GM12878 (cell line): ENCODE data around the gene AZGP1. TPM values are rescaled to one million over a fixed set of nuclear protein-coding genes. Genes with fewer than 3 reads are reported as not detected.

Experiments used
- ATAC-seq: fragments of 200-7000 bp; cut with Tn5 transposase; 3 replicates; pipeline ENCODE4 v1.9.1; 2020; ENCODE audit warnings: mild to moderate bottlenecking, moderate library complexity
- BruUV-seq: library from RNA; stranded (reverse); fragments of 400-500 nt; replicated peaks from 2 replicates; lab custom pipeline; 2021; lab: Mats Ljungman, UMichigan
- CTCF ChIA-PET: fragments of 300-600 bp; sonication (Branson Sonifier 250); formaldehyde crosslinking; extraction: SDS; loops from one replicate; lab custom pipeline; 2021; ENCODE audit warnings: inconsistent platforms; lab: Yijun Ruan, JAX
- POLR2A ChIA-PET: fragments of 350-600 bp; formaldehyde crosslinking; extraction: SDS; loops from one replicate; lab custom pipeline; 2021; ENCODE audit warnings: inconsistent platforms; lab: Charles Lee
- RAD21 ChIA-PET: fragments of 300-600 bp; sonication (Branson Sonifier 250); formaldehyde crosslinking; loops from one replicate; lab custom pipeline; 2023; ENCODE audit warnings: antibody characterized with exemption; ENCODE audit not compliant: unreplicated experiment; lab: Charles Lee
- SMC1A ChIA-PET: fragments of 300-600 bp; sonication (Branson Sonifier 250); formaldehyde crosslinking; loops from one replicate; lab custom pipeline; 2023; ENCODE audit not compliant: unreplicated experiment, uncharacterized antibody; lab: Charles Lee
- DNase-seq: peaks from one replicate; pipeline ENCODE4 v3.0.0-alpha.2; 2011; ENCODE audit warnings: low read depth, low spot score
- FAIRE-seq: peaks from 3 replicates; lab custom pipeline; 2011; peaks lifted over from hg19 to GRCh38; lab: Jason Lieb, UNC
- H2AFZ ChIP-seq: 2 replicates; pipeline ENCODE4 v1.6.0; 2011; ENCODE audit warnings: low read depth, low read length, control low read depth; ENCODE audit not compliant: control insufficient read depth
- H3K27ac ChIP-seq: 2 replicates; pipeline ENCODE4 v1.5.1; 2011; ENCODE audit warnings: control low read depth; ENCODE audit not compliant: control insufficient read depth, insufficient read depth
- H3K27me3 ChIP-seq, 2 experiments: replicated peaks in 1 of 2; 2 replicates each; pipeline versions ENCODE4 v1.6.0 to v1.6.1; 2011; ENCODE audit warnings: low read length in 1 of 2; ENCODE audit not compliant: control insufficient read depth in 2 of 2, insufficient read depth in 2 of 2
- H3K36me3 ChIP-seq, 2 experiments: 2 replicates each; pipeline ENCODE4 v1.5.1; 2011; ENCODE audit warnings: low read length in 1 of 2; ENCODE audit not compliant: control insufficient read depth in 2 of 2, insufficient read depth in 2 of 2
- H3K4me1 ChIP-seq: 2 replicates; pipeline ENCODE4 v1.6.1; 2011; ENCODE audit warnings: mild to moderate bottlenecking, low read length, moderate library complexity, mixed read lengths; ENCODE audit not compliant: control insufficient read depth, insufficient read depth
- H3K4me2 ChIP-seq: 2 replicates; pipeline ENCODE4 v1.6.0; 2011; ENCODE audit warnings: control low read depth; ENCODE audit not compliant: control insufficient read depth, insufficient read depth
- H3K4me3 ChIP-seq: fragments of 200-600 bp; sonication (generic); 2 replicates; pipeline ENCODE4 v1.5.1; 2016
- H3K79me2 ChIP-seq: 2 replicates; pipeline ENCODE4 v1.6.0; 2011; ENCODE audit warnings: low read length; ENCODE audit not compliant: control insufficient read depth, insufficient read depth
- H3K9ac ChIP-seq: 2 replicates; pipeline ENCODE4 v1.8.0; 2011; ENCODE audit warnings: low read length, control low read depth, mixed read lengths; ENCODE audit not compliant: control insufficient read depth, insufficient read depth
- H3K9me3 ChIP-seq: replicated peaks from 3 replicates; pipeline ENCODE4 v1.5.1; 2011; ENCODE audit warnings: mild to moderate bottlenecking, low read length; ENCODE audit not compliant: control insufficient read depth, insufficient read depth
- H4K20me1 ChIP-seq: 2 replicates; pipeline ENCODE4 v1.6.0; 2011; ENCODE audit not compliant: control insufficient read depth, insufficient read depth
- BHLHE40 ChIP-seq, 2 experiments: fragments of 450-650 bp in 1 of 2; IDR thresholded peaks; 2 replicates each; pipeline ENCODE4 v1.6.1; 2011 to 2017; ENCODE audit warnings: low read depth in 2 of 2, borderline replicate concordance in 1 of 2, improper control_type of control experiment in 1 of 2, low read length in 1 of 2, mild to moderate bottlenecking in 1 of 2
- EED ChIP-seq: sonication (generic); IDR thresholded peaks from 2 replicates; pipeline ENCODE4 v1.6.1; 2016; ENCODE audit warnings: antibody characterized with exemption, low read depth
- IRF4 ChIP-seq: IDR thresholded peaks from 2 replicates; pipeline ENCODE4 v1.6.1; 2011; ENCODE audit warnings: low read depth, low read length
- KAT2A ChIP-seq: conservative IDR thresholded peaks from 2 replicates; pipeline ENCODE4 v1.6.1; 2011; ENCODE audit warnings: low read depth, low read length; ENCODE audit not compliant: control insufficient read depth
- MYB ChIP-seq: fragments of 150-350 bp; IDR thresholded peaks from 2 replicates; pipeline ENCODE4 v1.6.1; 2014; ENCODE audit warnings: mild to moderate bottlenecking, low read depth, low read length, borderline replicate concordance
- NBN ChIP-seq: fragments of 450-650 bp; IDR thresholded peaks from 2 replicates; pipeline ENCODE4 v1.6.1; 2016
- NFXL1 ChIP-seq: fragments of 450-650 bp; IDR thresholded peaks from 2 replicates; pipeline ENCODE4 v1.6.1; 2017; ENCODE audit warnings: antibody characterized with exemption, mild to moderate bottlenecking, borderline replicate concordance
- NRF1 ChIP-seq: conservative IDR thresholded peaks from 2 replicates; pipeline ENCODE4 v1.6.1; 2011; ENCODE audit warnings: mild to moderate bottlenecking, low read depth, low read length, improper control_type of control experiment
- PKNOX1 ChIP-seq: fragments of 450-650 bp; IDR thresholded peaks from 2 replicates; pipeline ENCODE4 v1.6.1; 2016; ENCODE audit warnings: mild to moderate bottlenecking
- RAD51 ChIP-seq: fragments of 450-650 bp; IDR thresholded peaks from 2 replicates; pipeline ENCODE4 v1.6.1; 2016; ENCODE audit warnings: moderate library complexity, mild to moderate bottlenecking, inconsistent platforms
- SIX5 ChIP-seq: IDR thresholded peaks from 2 replicates; pipeline ENCODE4 v1.6.1; 2011; ENCODE audit warnings: mild to moderate bottlenecking, low read depth, low read length, moderate library complexity; ENCODE audit not compliant: severe bottlenecking
- SMC3 ChIP-seq: IDR thresholded peaks from 2 replicates; pipeline ENCODE4 v1.6.1; 2011; ENCODE audit warnings: low read length, improper control_type of control experiment, borderline replicate concordance
- USF1 ChIP-seq: IDR thresholded peaks from 2 replicates; pipeline ENCODE4 v1.6.1; 2011; ENCODE audit warnings: borderline replicate concordance, low read depth, mild to moderate bottlenecking, moderate library complexity, mixed read lengths, low read length; ENCODE audit not compliant: insufficient read depth; ENCODE audit errors: extremely low read length
- WGBS: methylation state at CpG from one replicate; pipeline ENCODE4 v1.1.6; 2016; ENCODE audit warnings: low lambda C conversion rate; ENCODE audit not compliant: insufficient replicate concordance, insufficient coverage; ENCODE audit errors: missing lambda C conversion rate; 5-methylcytosine and 5-hydroxymethylcytosine counted together
- in situ Hi-C: fragments of 300-500 bp; cut with MboI; formaldehyde crosslinking; loops from 9 replicates; pipeline ENCODE4 v1.14.3; 2018; ENCODE audit warnings: mixed read lengths
- intact Hi-C: fragments of 100-400 bp; cut with micrococcal nuclease; formaldehyde crosslinking; loops from one replicate; pipeline ENCODE4 v1.14.2; 2022; ENCODE audit not compliant: unreplicated experiment
- polyA plus RNA-seq, 11 experiments: library from polyadenylated mRNA; depleted of rRNA in 4 of 11; unstranded in 6 of 11; stranded (reverse) in 5 of 11; fragments of >200 nt; fragmentation: Nextera tagmentation in 4 of 11; fragmentation: Illumina TruSeq in 1 of 11; extraction: Ambion mirVana in 4 of 11; extraction: Trizol in 1 of 11; gene quantifications; 1 replicate in 1 of 11; 2 replicates in 10 of 11; pipeline versions ENCODE4 v1.2.1 to v1.2.3, GENCODE V29; 2011 to 2016; ENCODE audit warnings: inconsistent platforms in 2 of 11, missing spikeins in 2 of 11, low read depth in 1 of 11
- total RNA-seq, 4 experiments: library from RNA; depleted of rRNA in 3 of 4; stranded (reverse); fragments of >200 nt in 3 of 4; fragmentation: Illumina TruSeq in 1 of 4; extraction: Trizol in 1 of 4; gene quantifications; 2 replicates each; pipeline versions ENCODE4 v1.2.1 to v1.2.3, GENCODE V29; 2013 to 2021

The AZGP1 gene
- total and polyA plus RNA-seq, 10 of the 15 experiments (the other 5 are each of a cell fraction or from before 2014, with no cell fraction given), result 0.18 to 0.64 (median 0.29) TPM; not detected in 5

GRCh38 chr7:100021297-100021696 is 45.5 kb upstream of the AZGP1 start:
- peaks cover 9% of the 10 kb centered on the region for H3K4me1 ChIP-seq
- WGBS, result 92% methylated on average over 3 of the region's 3 CpGs
- H3K4me3 ChIP-seq, result no peak overlapping the region
- no peaks in the 10 kb centered on the region for H4K20me1 ChIP-seq
- CTCF ChIA-PET, result interaction anchor here (0.6 to 1.5 kb wide), 3 partner anchors 23 to 367 kb away, joined by 3 read pairs; no protein-coding TSS in a partner anchor
- in situ Hi-C loops (no loop called here), intact Hi-C loops (no loop called here)
- 0 out of 2 replicates have a peak, but pooled peaks have one; percentile 15 for TF ChIP-seq PKNOX1
- no peak for TF ChIP-seq MYB
- no peaks in the 10 kb centered on the region for H3K9me3 ChIP-seq
- SMC1A ChIA-PET, result interaction anchor here (0.7 to 1.5 kb wide), 6 partner anchors 9 to 955 kb away, joined by 3 to 4 read pairs (median 3); no protein-coding TSS in a partner anchor
- H3K79me2 ChIP-seq, result peaks cover 37% of the 10 kb centered on the region
- no peak overlapping the region for H2AFZ ChIP-seq
- no peak overlapping the region for H3K9ac ChIP-seq
- POLR2A ChIA-PET, result no interaction called here
- no peak overlapping the region for H3K4me2 ChIP-seq
- H3K36me3 ChIP-seq, result peaks cover 9 to 11% of the 10 kb centered on the region in 2 experiments
- no peak for DNase-seq
- ATAC-seq, result no peak
- no peaks in the 10 kb centered on the region for H3K27me3 ChIP-seq
- H3K27ac ChIP-seq, result no peak overlapping the region
- BruUV-seq, result no TSS peak
- RAD21 ChIA-PET, result interaction anchor here (0.7 kb wide), 1 partner anchor 28 kb away, joined by 3 read pairs; the partner anchor contains the start of gene ZSCAN21
- no peak for FAIRE-seq

- peaks cover 4% of the 10 kb centered on the region; the same call in 1 of the 2 replicates for H3K4me1 ChIP-seq
- TF ChIP-seq EED (no peak), IRF4 (no peak), SIX5 (no peak), KAT2A (no peak), NFXL1 (no peak), NRF1 (no peak), USF1 (no peak), SMC3 (no peak), BHLHE40 (IDR thresholded peaks at IDR 0.05; ENCODE audit: borderline replicate concordance in 1 of 2, low read depth in 2 of 2, low read length in 1 of 2) (no peak), NBN (no peak), RAD51 (no peak)
- H4K20me1 ChIP-seq, result no peaks in the 10 kb centered on the region
- no TSS peak for BruUV-seq
- ChIA-PET SMC1A (no interaction called here), RAD21 (no interaction called here), POLR2A (interaction anchor here (0.6 kb wide), 1 partner anchor 632 kb away, joined by 3 read pairs; no protein-coding TSS in a partner anchor), CTCF (interaction anchor here (0.7 kb wide), 2 partner anchors 75 to 106 kb away, joined by 3 read pairs; no protein-coding TSS in a partner anchor)
- no peak overlapping the region for H3K9ac ChIP-seq
- H3K79me2 ChIP-seq, result peaks cover 48% of the 10 kb centered on the region
- DNase-seq (no peak), ATAC-seq (no peak), FAIRE-seq (no peak)
- H3K9me3 ChIP-seq, result no peaks in the 10 kb centered on the region
- peaks cover 9 to 11% of the 10 kb centered on the region in 2 experiments for H3K36me3 ChIP-seq
- H2AFZ ChIP-seq, result no peak overlapping the region
- no peaks in the 10 kb centered on the region for H3K27me3 ChIP-seq
- 96% methylated on average over 7 of the region's 7 CpGs for WGBS
- in situ Hi-C loops (no loop called here), intact Hi-C loops (loop anchor here (5.0 kb wide), 1 partner anchor 62 kb away; the partner anchor contains the start of gene ZNF3)
- H3K27ac ChIP-seq, result no peak overlapping the region
- H3K4me2 ChIP-seq, result no peak overlapping the region
- no peak overlapping the region for H3K4me3 ChIP-seq
These were observed 44.1 kb upstream of the AZGP1 start for GRCh38 chr7:100019908-100020307.
